SK-N-SH treated with all-trans-retinoic acid at 6 μM for 48 hours (cell line): ENCODE data around the gene DUSP18.
"Not testable (repeated sequence)": the region's sequence is repeated elsewhere in the genome, so short reads cannot be mapped to it uniquely, and the experiment has no call there.

ENCODE experiments used
- ATAC-seq: fragments of 200-7000 bp; cut with Tn5 transposase; 3 replicates; pipeline ENCODE4 v1.9.1; 2020; ENCODE audit warnings: mild to moderate bottlenecking, moderate library complexity
- ARNTL ChIP-seq: fragments of 450-650 bp; formaldehyde crosslinking; IDR thresholded peaks from 2 replicates; pipeline ENCODE4 v1.5.0; 2020; ENCODE audit warnings: low read depth, mild to moderate bottlenecking, moderate library complexity, borderline replicate concordance
- BACH2 ChIP-seq: fragments of 250-450 bp; sonication (Bioruptor Pico); IDR thresholded peaks from 2 replicates; pipeline ENCODE4 v1.9.0; 2021; ENCODE audit warnings: mild to moderate bottlenecking, borderline replicate concordance
- CREB5 ChIP-seq: fragments of 250-450 bp; sonication (Bioruptor Pico); IDR thresholded peaks from 2 replicates; pipeline ENCODE4 v1.5.1; 2020; ENCODE audit warnings: low read depth, mild to moderate bottlenecking, moderate library complexity
- CSRNP3 ChIP-seq: fragments of 250-450 bp; sonication (Bioruptor Pico); IDR thresholded peaks from 2 replicates; pipeline ENCODE4 v1.5.1; 2021; ENCODE audit warnings: mild to moderate bottlenecking, moderate library complexity
- ESRRG ChIP-seq: fragments of 250-450 bp; sonication (Bioruptor Pico); IDR thresholded peaks from 2 replicates; pipeline ENCODE4 v1.6.1; 2021; ENCODE audit warnings: mild to moderate bottlenecking
- GLIS3 ChIP-seq: fragments of 250-450 bp; sonication (Bioruptor Pico); IDR thresholded peaks from 2 replicates; pipeline ENCODE4 v1.5.0; 2020; ENCODE audit warnings: mild to moderate bottlenecking, moderate library complexity
- ISL1 ChIP-seq: fragments of 250-450 bp; sonication (Bioruptor Pico); IDR thresholded peaks from 2 replicates; pipeline ENCODE4 v2.1.2; 2022; ENCODE audit warnings: mild to moderate bottlenecking, moderate library complexity
- OSR1 ChIP-seq: fragments of 250-450 bp; sonication (Bioruptor Pico); IDR thresholded peaks from 2 replicates; pipeline ENCODE4 v1.8.0; 2022; ENCODE audit warnings: moderate library complexity, mild to moderate bottlenecking, inconsistent platforms
- PATZ1 ChIP-seq: fragments of 250-450 bp; sonication (Bioruptor Pico); IDR thresholded peaks from 2 replicates; pipeline ENCODE4 v1.8.0; 2020; ENCODE audit warnings: mild to moderate bottlenecking, moderate library complexity, borderline replicate concordance
- POU6F1 ChIP-seq: fragments of 250-450 bp; sonication (Bioruptor Pico); IDR thresholded peaks from 2 replicates; pipeline ENCODE4 v1.8.0; 2021; ENCODE audit warnings: low read depth, mild to moderate bottlenecking, moderate library complexity, borderline replicate concordance
- PPARA ChIP-seq: fragments of 250-450 bp; sonication (Bioruptor Pico); IDR thresholded peaks from 2 replicates; pipeline ENCODE4 v1.5.0; 2020; ENCODE audit warnings: mild to moderate bottlenecking, borderline replicate concordance
- RARB ChIP-seq: fragments of 250-450 bp; sonication (Bioruptor Pico); IDR thresholded peaks from 2 replicates; pipeline ENCODE4 v1.8.0; 2021; ENCODE audit warnings: mild to moderate bottlenecking, moderate library complexity
- SNAI2 ChIP-seq: fragments of 250-450 bp; sonication (Bioruptor Pico); IDR thresholded peaks from 2 replicates; pipeline ENCODE4 v1.5.0; 2020; ENCODE audit warnings: mild to moderate bottlenecking, moderate library complexity
- TOX ChIP-seq: fragments of 250-450 bp; sonication (Bioruptor Pico); IDR thresholded peaks from 2 replicates; pipeline ENCODE4 v1.8.0; 2021; ENCODE audit warnings: mild to moderate bottlenecking, moderate library complexity, borderline replicate concordance
- TSHZ2 ChIP-seq: fragments of 250-450 bp; sonication (Bioruptor Pico); IDR thresholded peaks from 2 replicates; pipeline ENCODE4 v1.5.0; 2020; ENCODE audit warnings: mild to moderate bottlenecking, moderate library complexity
- ZC3H10 ChIP-seq: fragments of 250-450 bp; sonication (Bioruptor Pico); IDR thresholded peaks from 2 replicates; pipeline ENCODE4 v1.5.1; 2021; ENCODE audit warnings: mild to moderate bottlenecking, moderate library complexity
- ZFP3 ChIP-seq: fragments of 250-450 bp; sonication (Bioruptor Pico); IDR thresholded peaks from 2 replicates; pipeline ENCODE4 v1.5.0; 2020; ENCODE audit warnings: mild to moderate bottlenecking, moderate library complexity
- ZFP30 ChIP-seq: fragments of 450-650 bp; formaldehyde crosslinking; IDR thresholded peaks from 2 replicates; pipeline ENCODE4 v1.5.0; 2022; ENCODE audit warnings: mild to moderate bottlenecking, moderate library complexity
- ZNF565 ChIP-seq: fragments of 450-650 bp; formaldehyde crosslinking; conservative IDR thresholded peaks from 2 replicates; pipeline ENCODE4 v1.5.0; 2020; ENCODE audit warnings: low read depth, mild to moderate bottlenecking, moderate library complexity
- ZNF70 ChIP-seq: fragments of 450-650 bp; formaldehyde crosslinking; IDR thresholded peaks from 2 replicates; pipeline ENCODE4 v1.5.0; 2020; ENCODE audit warnings: mild to moderate bottlenecking, moderate library complexity
- ZNF8 ChIP-seq: fragments of 450-650 bp; formaldehyde crosslinking; IDR thresholded peaks from 2 replicates; pipeline ENCODE4 v1.5.0; 2020; ENCODE audit warnings: mild to moderate bottlenecking, moderate library complexity

Gene DUSP18

GRCh38 chr22:30627471-30627870, 40.2 kb downstream of the DUSP18 start (continued):
- TF ChIP-seq BACH2 (CRISPR knock-in tag) (no peak), RARB (CRISPR knock-in tag) (no peak), ISL1 (CRISPR knock-in tag) (no peak), PATZ1 (no peak)

- ATAC-seq, result no peak
- TF ChIP-seq GLIS3 (CRISPR knock-in tag) (no peak), TSHZ2 (CRISPR knock-in tag) (no peak), ZC3H10 (CRISPR knock-in tag) (no peak), ESRRG (CRISPR knock-in tag) (no peak), OSR1 (CRISPR knock-in tag) (no peak), ISL1 (CRISPR knock-in tag) (no peak), ARNTL (CRISPR knock-in tag) (no peak)
These were observed 41.3 kb downstream of the DUSP18 start for GRCh38 chr22:30626413-30626812.

GRCh38 chr22:30619909-30620308, 47.8 kb downstream of the DUSP18 start:
- not testable (repeated sequence) for ATAC-seq

- TF ChIP-seq RARB (CRISPR knock-in tag), result no peak
- no peak for ATAC-seq
These were observed 49.9 kb downstream of the DUSP18 start for GRCh38 chr22:30617819-30618218.

- no peak for TF ChIP-seq POU6F1 (CRISPR knock-in tag)
- TF ChIP-seq CREB5 (CRISPR knock-in tag), result no peak
- no peak for TF ChIP-seq PPARA
- no peak for TF ChIP-seq ZNF8 (CRISPR knock-in tag)
- no peak for TF ChIP-seq SNAI2
- TF ChIP-seq ESRRG (CRISPR knock-in tag), result no peak
- ATAC-seq, result no peak
These were observed 52.1 kb downstream of the DUSP18 start for GRCh38 chr22:30615543-30615954.

GRCh38 chr22:30614879-30615278, 52.8 kb downstream of the DUSP18 start:
- no peak for ATAC-seq
- TF ChIP-seq POU6F1 (CRISPR knock-in tag) (no peak), ISL1 (CRISPR knock-in tag) (no peak), ZC3H10 (CRISPR knock-in tag) (no peak), ZFP3 (CRISPR knock-in tag) (no peak), OSR1 (CRISPR knock-in tag) (no peak), CREB5 (CRISPR knock-in tag) (no peak), ARNTL (CRISPR knock-in tag) (no peak), BACH2 (CRISPR knock-in tag) (no peak), ZFP30 (no peak), GLIS3 (CRISPR knock-in tag) (no peak), ZNF565 (CRISPR knock-in tag) (no peak), CSRNP3 (no peak), ZNF8 (CRISPR knock-in tag) (no peak), ZNF70 (no peak), TOX (CRISPR knock-in tag) (no peak)
